AG04449 (cell line): ENCODE measurements around the gene LITAF.

Experiments used
- CTCF ChIA-PET: fragments of 350-600 bp; formaldehyde crosslinking; extraction: SDS; loops from one replicate; lab custom pipeline; 2021; ENCODE audit warnings: antibody characterized with exemption; lab: Yijun Ruan, JAX
- POLR2A ChIA-PET: fragments of 400-600, 350-600 bp; formaldehyde crosslinking; extraction: SDS; loops from one replicate; lab custom pipeline; 2020; ENCODE audit warnings: antibody characterized with exemption, inconsistent platforms; lab: Yijun Ruan, JAX
- DNase-seq: peaks from one replicate; pipeline ENCODE4 v3.0.0-alpha.2; 2010; ENCODE audit warnings: low read depth, low spot score
- H3K4me3 ChIP-seq: 2 replicates; pipeline ENCODE4 v1.5.1; 2011; ENCODE audit warnings: low read depth, mild to moderate bottlenecking, control low read depth, low read length
- CTCF ChIP-seq: IDR thresholded peaks from one replicate; pipeline ENCODE4 v1.5.1; 2011; ENCODE audit warnings: mild to moderate bottlenecking, moderate library complexity, low read length, control low read depth, inconsistent platforms; ENCODE audit not compliant: insufficient read depth; ENCODE audit errors: missing control alignments

Gene LITAF

GRCh38 chr16:11586856-11587642 lies at the start of gene LITAF:
LITAF (minus strand) TSS chr16:11586919; CDS start chr16:11556730, 30,189 bp downstream.
- DNase-seq, result no peak
- POLR2A ChIA-PET, result interaction anchor here (1.0 kb wide), 1 partner anchor 8 kb away, joined by 3 read pairs; no protein-coding TSS in a partner anchor
- CTCF ChIA-PET, result interaction anchor here (0.8 to 2.3 kb wide), 5 partner anchors 10 to 211 kb away, joined by 3 to 10 read pairs (median 6); no protein-coding TSS in a partner anchor
- no peak for TF ChIP-seq CTCF
- H3K4me3 ChIP-seq, result peak within 1 kb of the TSS; percentile 77

- ChIA-PET CTCF (interaction anchor here (0.6 to 3.0 kb wide), 3 partner anchors 104 to 241 kb away, joined by 3 to 12 read pairs (median 4); no protein-coding TSS in a partner anchor), POLR2A (no interaction called here)
- TF ChIP-seq CTCF, result no peak
- no peak overlapping the region for H3K4me3 ChIP-seq
- DNase-seq, result no peak
Observed at GRCh38 chr16:11636172-11636721, 49.5 kb upstream of the LITAF start.

GRCh38 chr16:11635679-11636171 lies 49.0 kb upstream of the LITAF start:
- H3K4me3 ChIP-seq, result no peak overlapping the region
- ChIA-PET CTCF (interaction anchor here (1.1 to 3.0 kb wide), 3 partner anchors 104 to 229 kb away, joined by 4 to 12 read pairs (median 4); no protein-coding TSS in a partner anchor), POLR2A (no interaction called here)
- DNase-seq, result no peak
- TF ChIP-seq CTCF, result no peak

GRCh38 chr16:11635113-11635652 lies 48.5 kb upstream of the LITAF start:
- CTCF ChIA-PET, result interaction anchor here (1.1 kb wide), 1 partner anchor 229 kb away, joined by 4 read pairs; no protein-coding TSS in a partner anchor
- DNase-seq, result no peak
- POLR2A ChIA-PET, result no interaction called here
- no peak overlapping the region for H3K4me3 ChIP-seq
- no peak for TF ChIP-seq CTCF

- DNase-seq, result no peak
- no peak overlapping the region for H3K4me3 ChIP-seq
- no peak for TF ChIP-seq CTCF
- CTCF ChIA-PET, result interaction anchor here (1.1 kb wide), 1 partner anchor 228 kb away, joined by 4 read pairs; no protein-coding TSS in a partner anchor
- POLR2A ChIA-PET, result no interaction called here
Observed at GRCh38 chr16:11634312-11634711, 47.6 kb upstream of the LITAF start.
